Erythroblast (primary cell): Measurements from ENCODE around the gene RBM4.
A peak's percentile ranks its signal among the peaks of the same experiment; 100 is the strongest.

ENCODE experiments used
- DNase-seq, 2 experiments: peaks; one replicate each; lab custom pipeline; 2025; lab: John Stamatoyannopoulos, UW
- GATA1 ChIP-seq: IDR thresholded peaks from 2 replicates; pipeline ENCODE4 v1.6.1; 2011; ENCODE audit warnings: low read depth, mild to moderate bottlenecking, control low read depth, low read length, moderate library complexity
- POLR2A ChIP-seq: IDR thresholded peaks from 2 replicates; pipeline ENCODE4 v1.6.1; 2011; ENCODE audit warnings: mild to moderate bottlenecking, low read length

Gene RBM4

GRCh38 chr11:66653123-66653522 lies 14.6 kb downstream of the RBM4 start:
- DNase-seq = peak; percentile 20 to 22
- TF ChIP-seq POLR2A = no peak

- peak in 1 of 2 experiments; percentile 19 for DNase-seq
- TF ChIP-seq GATA1 (no peak), POLR2A (no peak)
Observed at GRCh38 chr11:66659763-66660162, 21.3 kb downstream of the RBM4 start.

DNA sequence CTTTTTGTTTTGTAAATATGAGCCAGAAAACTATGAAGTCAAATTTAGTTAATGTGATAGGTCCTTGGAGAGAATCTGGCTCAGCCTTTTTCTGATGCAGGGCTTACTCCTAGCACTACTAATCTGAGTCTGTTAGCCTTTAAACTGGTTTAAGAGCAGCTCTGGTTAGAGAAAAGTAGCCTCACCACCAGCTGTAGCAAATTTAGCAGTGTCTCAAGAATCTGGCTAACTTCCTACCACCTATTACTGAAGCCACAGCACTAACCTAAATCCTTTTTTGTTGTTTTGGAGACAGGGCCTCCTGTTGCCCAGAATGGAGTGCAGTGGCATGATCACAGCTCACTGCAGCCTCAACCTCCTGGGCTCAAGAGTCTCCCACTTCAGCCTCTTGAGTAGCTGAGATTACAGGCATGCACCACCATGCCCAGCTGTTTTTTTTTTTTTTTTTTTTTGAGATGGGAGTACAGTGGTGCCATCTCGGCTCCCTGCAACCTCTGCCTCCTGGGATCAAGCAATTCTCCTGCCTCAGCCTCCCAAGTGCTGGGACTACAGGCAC lies 25.3 kb downstream of the RBM4 start:
- no peak for DNase-seq
- TF ChIP-seq POLR2A = no peak
- TF ChIP-seq GATA1 = no peak

GRCh38 chr11:66665369-66665768 lies 26.9 kb downstream of the RBM4 start:
- TF ChIP-seq POLR2A (no peak), GATA1 (no peak)
- DNase-seq = no peak

DNA sequence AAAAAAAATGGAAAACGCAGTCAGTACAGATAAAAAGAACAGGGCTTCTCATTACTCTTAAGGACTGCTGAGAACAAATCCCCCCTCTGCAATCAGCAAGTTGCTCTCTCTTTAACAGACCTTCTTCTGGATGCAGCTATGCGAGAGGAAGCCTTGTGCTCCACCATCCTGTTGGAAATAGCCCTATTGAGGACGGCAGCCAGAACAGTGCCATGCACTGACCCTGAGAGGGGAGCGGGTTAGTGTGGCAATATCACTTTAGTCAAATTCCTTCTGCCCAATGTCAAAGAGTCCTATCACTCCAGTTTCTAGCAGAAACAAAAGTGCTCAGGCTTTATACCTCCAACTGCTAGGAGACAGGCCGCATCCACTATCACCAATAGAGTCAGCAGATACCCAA lies 32.3 kb downstream of the RBM4 start:
- no peak for TF ChIP-seq GATA1
- no peak for TF ChIP-seq POLR2A
- DNase-seq = no peak

GRCh38 chr11:66674964-66675602 lies 36.6 kb downstream of the RBM4 start:
- TF ChIP-seq GATA1 (no peak), POLR2A (no peak)
- DNase-seq = no peak

DNA sequence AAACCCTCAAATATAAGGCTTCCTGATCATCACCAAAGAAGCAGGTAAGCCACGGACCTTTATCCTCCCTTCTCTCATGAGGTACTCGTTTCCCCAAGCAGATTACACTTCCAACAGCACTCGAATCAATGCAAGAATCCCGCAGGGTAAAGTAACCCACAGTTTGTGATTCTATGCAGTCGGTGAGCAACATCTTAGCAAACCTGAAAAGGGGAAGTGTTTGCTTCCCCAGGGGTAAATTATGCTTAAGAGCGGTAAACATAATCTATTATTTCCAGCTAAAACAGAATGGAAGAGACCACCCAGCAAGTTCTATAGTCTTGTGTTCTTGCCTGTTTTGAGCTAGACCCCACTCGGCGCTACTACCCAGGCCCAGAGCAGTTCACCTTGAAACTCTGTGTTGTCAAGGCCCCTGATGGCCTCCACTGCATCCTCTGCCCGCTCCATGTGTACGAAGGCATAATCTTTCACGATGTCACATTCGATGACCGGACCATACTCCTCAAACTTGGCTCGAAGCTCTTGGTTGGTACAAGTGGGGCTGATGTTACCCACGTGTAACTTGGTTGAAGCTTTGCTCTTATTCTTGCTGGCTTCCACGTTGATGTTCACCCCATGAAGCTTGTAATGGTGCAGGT lies 37.9 kb downstream of the RBM4 start:
- TF ChIP-seq GATA1 (no peak), POLR2A (no peak)
- no peak for DNase-seq

GRCh38 chr11:66676931-66677598 lies 38.6 kb downstream of the RBM4 start:
- DNase-seq = no peak
- TF ChIP-seq GATA1 (no peak), POLR2A (no peak)

- no peak for TF ChIP-seq GATA1
- peak; percentile 59 for TF ChIP-seq POLR2A
- DNase-seq = peak; percentile 93 to 94
Observed at GRCh38 chr11:66677599-66678375, 39.3 kb downstream of the RBM4 start, which contains the start of gene RBM4B. Gene RBM4B, minus strand, starts transcription at chr11:66677887. Its CDS starts 808 bp downstream, at chr11:66677079.

DNA sequence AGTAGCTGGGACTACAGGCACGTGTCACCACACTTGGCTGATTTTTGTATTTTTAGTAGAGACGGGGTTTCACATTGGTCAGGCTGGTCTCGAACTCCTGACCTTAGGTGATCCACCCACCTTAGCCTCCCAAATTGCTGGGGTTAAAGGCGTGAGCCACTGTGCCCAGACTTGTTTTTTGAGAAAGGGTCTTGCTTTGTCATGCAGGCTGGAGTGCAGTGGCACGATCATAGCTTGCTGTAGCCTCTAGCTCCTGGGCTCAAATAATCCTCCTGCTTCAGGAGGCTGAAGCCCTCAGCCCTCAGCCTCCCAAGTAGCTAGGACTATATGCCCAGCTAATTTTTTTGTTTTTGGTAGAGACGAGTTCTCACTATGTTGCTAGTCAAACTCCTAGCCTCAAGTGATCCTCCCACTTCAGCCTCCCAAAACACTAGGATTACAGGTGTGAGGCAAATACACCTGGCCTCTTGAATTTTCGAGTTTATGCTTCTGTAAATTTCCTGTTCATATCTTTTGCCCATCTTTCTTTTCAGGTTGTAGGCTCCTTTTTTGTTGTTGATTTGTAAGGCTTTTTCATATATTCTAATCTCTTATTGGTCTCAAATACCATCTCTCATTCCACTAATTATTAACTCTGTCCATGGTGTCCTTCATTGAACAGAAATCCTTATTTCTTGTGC lies 42.6 kb downstream of the RBM4 start:
- no peak for DNase-seq
- TF ChIP-seq POLR2A = no peak
- no peak for TF ChIP-seq GATA1

DNA sequence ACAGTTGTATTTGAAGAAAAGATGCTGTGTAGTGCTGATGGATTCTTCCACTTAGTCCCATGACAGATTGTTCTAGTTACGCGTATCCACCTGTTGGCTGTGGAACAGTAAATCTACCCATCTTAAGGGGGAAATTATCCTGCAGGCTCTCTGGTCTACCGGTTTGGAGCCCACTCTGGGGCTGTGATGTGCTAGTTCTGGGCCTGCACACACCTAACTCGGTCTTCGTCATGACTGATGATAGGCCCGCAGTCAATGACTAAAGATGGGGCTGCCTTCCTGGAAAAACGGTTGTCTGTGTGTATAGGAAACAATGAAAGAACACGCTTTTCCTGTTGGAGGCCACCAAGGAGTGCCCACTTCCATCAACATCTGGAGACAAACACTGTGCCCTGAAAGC lies 45.4 kb downstream of the RBM4 start:
- DNase-seq = no peak
- TF ChIP-seq GATA1 (no peak), POLR2A (no peak)

GRCh38 chr11:66684635-66685034 lies 46.1 kb downstream of the RBM4 start:
- no peak for TF ChIP-seq GATA1
- no peak for TF ChIP-seq POLR2A
- no peak for DNase-seq
